NCI-H146 treated with DMSO at 0.1 percent for 48 hours (cell line): ENCODE results near the gene LRRC7.

Experiments used
- DNase-seq: peaks from one replicate; lab custom pipeline; 2025; ENCODE audit not compliant: unreplicated experiment; lab: John Stamatoyannopoulos, UW

Gene LRRC7

DNA sequence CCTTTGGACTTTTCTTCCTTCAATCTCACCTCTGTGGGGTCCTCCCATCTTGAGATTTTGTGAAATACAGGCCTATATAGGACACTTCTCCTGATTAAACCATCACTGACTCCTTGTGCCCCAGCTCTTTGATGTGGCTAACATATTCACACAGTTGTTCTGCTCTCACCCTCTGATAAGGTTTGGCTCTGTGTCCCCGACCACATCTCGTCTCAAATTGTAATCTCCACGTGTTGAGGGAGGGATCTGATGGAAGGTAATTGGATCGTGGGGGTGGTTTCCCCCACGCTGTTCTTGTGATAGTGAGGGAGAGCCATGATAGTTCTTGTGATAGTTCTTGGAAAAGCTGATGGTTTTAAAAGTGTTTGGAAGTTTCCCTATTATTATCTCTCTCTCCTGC, 19.7 kb downstream of the LRRC7 start:
- no peak for DNase-seq

DNA sequence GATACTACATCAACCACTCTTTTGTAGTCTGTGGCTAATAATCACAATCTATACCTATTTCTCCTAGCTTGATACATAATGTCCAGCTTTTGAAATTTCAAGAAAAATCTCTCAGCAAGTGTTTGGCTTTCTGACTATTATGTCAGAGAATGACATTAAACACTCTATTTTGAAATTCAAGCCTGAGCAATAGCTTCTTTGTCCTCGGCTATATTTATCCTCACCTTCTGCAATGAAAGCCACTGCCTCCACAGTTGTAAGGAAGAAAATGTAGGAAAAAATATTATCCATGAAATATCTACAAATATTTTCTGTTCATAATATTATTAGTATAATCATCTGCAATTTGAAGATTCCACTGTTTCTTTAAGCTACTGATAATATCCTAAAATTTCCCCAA, 22.1 kb downstream of the LRRC7 start:
- no peak for DNase-seq

DNA sequence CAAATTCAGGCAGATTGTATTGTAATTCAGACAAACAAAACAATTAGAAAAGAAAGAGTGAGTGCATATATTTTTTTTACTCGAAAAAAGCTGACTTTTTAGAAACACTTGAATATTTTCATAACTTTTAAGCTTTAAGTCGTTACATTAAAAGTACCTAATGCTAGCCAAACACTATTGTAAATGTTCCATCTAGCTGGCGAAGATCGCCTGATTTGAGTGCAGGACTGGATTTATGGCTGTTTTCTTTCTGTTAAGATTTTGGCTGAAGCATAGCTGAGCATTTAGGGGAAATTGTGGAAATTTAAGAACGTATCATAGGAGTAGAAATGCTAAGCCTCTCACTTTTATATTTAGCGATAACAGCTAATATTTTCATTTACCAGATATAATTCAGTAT, 24.6 kb downstream of the LRRC7 start:
- DNase-seq, result no peak

DNA sequence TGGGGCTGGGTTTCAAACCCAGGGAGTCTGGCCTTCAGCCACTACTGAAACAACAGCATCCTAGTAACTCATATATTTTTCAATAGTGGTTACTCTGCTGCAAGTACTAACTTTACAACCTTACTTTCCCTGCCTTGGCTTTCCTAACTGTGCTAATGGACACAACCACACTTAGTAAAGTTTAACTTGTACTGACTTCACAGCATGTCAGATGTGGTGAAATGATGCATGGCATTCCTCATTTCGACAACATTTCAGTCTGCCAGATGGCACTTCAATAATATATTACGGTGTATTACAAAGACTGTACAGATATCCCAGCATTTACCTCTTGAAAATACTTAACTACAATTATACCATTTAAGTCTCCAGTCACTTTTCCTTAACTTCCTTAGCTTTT, 27.8 kb downstream of the LRRC7 start:
- DNase-seq, result no peak

DNA sequence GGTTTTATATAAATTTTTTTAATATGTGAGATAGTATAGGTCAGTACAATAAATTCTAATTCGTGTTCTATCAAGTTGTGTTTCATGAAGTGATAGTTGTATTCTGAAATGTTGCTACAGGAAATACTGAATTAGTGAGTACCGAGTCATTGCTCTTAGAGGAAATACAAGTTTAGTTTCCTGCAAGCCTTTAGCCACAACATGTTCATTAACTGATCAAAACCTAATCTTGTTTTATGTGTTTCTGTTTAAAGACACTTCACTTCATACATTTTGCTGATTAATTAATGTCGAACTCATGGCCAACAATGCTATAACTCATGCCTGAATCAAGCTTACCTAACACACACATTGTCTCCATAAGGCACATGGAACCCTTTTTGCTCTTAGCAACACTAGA, 43.6 kb downstream of the LRRC7 start:
- no peak for DNase-seq

DNA sequence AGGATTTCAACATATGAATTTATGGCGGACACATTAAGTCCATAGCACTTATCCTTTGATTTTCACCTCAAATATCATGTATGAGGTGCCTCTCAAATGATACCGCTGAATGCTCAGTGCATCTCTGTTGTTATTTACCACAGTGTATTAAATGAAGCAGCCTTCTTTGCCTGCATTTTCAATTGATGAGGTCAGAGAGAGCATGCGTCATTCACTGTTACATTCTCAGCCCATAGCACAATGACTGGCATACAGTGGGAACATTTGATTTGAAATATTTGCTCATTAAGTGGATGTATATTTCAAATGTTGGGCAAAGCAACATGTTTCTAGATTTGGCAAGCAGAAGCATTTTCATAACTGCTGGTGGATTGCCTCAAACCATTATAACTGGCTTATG, 45.7 kb downstream of the LRRC7 start:
- DNase-seq, result no peak

DNA sequence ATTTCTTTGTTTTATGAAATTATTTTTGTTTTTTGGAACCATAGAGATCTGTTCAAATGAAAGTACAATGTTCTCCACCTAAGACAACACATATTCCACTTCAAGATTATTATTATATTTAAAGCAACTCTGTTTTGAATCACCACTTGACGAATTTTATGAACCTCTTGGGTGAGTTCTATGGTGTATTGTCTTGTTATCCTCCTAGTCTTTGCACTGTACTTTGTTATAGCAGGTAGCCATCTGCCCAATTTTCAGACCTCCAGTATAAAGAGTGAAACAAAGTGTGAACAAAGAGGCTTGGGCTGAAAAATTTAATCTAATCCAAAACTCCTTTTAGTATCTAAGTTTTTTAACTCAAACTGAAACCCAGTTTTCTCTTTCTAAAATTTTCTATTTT, 71.0 kb downstream of the LRRC7 start:
- DNase-seq, result no peak

DNA sequence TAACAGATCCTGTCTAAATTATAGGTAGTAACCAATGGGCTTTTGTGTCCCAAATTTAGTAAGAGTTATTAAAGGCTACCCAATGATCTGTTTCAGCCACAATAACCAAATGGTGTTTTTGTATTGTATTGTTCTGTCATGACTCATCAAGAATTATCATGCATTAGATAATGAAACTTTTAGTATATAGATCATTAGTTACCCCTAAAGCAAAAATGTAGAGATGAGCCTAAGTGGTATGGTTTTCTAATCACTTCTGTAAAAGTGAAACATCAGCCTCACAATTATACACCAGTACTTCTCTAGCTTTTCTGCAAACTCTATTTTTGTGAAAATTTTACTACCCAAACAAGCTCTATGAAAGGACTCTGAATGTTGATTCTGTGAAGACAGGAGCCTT, 71.4 kb downstream of the LRRC7 start:
- no peak for DNase-seq

DNA sequence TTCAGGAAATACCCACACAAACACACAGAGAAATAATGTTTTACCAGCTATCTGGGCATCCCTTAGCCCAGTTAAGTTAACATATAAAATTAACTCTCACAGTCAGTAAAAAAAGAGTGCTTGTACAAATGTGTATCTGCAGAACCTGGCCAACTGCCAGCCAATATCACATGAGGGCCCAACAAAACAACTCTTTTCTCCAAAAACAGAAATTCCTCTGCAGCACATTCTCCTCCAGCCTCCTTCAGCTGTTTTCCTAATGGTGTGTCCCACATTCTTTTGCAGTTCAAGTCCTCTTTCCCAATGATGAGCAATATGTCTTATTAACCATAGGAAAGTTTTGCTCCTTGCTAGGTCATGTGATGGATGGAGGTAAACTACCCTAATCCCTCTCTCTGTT, 75.5 kb downstream of the LRRC7 start:
- no peak for DNase-seq

DNA sequence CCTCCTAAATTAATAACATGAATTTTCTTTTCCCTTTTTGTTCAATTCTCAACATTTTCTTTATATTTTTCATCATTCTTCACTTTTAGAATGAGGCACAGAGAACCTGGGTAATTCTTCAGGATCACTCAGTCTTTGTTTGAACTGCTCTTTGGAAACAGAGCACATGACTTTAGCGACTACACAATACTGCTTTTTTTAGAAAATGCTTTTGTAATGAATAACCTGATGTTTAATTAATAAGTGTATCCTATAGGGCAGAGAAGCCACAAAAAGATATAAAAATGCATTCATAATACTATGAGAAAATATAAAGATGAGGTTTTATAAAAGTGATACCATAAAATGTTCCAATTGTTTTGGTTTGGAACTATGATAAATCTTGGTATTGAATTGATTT, 77.8 kb downstream of the LRRC7 start:
- no peak for DNase-seq

DNA sequence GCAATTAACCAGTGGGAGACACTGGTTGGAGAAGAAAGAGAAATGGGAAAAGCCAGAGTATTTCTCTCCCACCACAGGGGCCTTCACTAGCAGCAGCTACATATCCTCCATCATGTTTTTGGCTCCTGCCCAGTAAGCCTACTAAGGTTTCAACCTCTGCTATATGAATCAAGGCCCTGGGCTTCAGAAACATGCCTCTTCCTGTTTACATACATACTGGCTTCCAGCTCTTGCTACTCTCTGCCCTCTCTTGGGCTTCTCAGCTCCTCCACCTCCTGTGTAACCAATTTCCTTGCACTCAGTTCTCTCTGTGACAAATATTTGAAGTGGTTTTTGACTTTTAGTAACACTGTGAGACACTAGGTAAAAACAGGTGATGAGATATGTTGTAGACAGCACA, 80.8 kb downstream of the LRRC7 start:
- DNase-seq, result no peak

DNA sequence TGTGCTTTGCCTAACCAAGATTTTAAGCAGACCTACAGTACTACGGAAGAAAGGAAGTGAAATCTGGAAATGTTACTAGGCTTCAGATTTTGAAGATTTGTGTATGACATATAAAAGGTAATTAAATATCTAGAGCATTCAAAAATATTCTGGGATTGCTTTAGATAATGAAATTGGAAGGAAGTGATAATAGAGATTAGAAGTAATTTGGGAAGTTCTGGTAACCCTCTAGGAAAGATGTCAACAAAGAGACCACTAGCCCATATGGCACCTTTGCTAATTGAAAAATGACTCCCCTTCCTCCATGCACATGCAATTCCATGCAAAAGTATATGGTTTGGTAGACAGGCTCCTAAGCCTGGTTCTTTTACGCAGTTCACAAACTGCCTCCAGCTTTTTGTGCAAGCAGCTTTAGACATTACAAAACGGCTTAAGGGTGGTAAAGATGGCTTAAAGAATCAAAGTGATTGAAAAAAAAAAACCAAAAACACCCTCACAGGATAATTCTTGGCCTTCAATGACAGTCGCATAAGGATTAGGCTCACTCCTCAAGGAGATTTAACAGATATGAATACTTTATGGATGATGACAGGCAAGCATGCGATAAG, 81.8 kb downstream of the LRRC7 start:
- DNase-seq, result no peak

DNA sequence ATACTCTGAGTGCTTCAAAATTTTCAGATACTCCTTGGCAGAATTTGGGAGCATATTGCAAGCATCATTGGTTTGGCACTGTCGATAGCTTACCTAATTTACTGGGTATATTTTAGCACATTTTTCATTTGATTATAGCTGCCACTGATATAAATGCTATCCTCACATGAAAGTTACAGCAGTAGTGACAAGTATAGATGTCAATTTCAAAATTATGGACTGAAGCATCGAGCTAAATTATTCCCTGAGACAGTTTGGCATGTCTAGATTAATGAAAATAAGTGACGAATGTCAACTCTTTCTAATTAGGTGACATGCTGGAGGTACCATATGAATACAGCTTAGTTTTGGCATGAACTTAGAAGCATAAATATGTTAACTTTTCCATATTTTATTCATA, 83.1 kb downstream of the LRRC7 start:
- no peak for DNase-seq

DNA sequence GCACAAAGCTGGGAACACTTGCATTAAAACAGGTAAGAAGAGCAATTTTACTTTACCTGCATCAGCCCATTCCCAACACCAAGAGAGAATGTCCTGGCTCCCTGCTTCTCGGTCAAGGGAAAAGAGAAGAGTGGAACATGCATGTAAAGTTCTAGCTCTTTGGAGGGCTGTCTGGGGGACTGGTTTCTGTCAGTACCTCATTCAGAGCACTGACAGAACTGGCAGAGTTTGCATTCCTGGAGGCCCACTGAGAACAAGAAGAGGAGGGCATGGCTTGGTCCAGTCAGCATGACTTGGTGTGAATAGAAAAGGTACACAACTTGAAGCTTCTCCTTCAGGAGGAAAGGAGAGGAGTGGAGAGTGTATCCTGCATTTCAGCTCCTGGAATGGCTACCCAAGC, 83.9 kb downstream of the LRRC7 start:
- DNase-seq, result no peak

DNA sequence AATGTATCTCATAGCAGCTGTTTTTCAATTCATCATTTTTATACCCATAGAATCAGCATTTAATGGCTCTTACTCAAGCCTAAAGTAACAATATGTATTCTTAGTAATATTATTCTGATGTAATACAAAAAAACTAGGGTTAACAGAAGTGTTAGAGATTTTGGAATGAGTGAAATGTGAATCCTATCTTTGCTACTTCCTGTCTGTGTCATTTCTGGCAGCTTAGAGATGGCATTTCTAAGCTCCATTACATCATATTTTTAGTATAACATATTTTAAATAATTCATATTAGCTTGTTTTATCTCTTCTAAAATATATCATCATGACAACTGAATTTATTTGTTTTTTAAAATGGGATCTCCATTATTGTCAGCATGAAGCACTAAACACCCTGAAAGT, 90.2 kb downstream of the LRRC7 start:
- no peak for DNase-seq

DNA sequence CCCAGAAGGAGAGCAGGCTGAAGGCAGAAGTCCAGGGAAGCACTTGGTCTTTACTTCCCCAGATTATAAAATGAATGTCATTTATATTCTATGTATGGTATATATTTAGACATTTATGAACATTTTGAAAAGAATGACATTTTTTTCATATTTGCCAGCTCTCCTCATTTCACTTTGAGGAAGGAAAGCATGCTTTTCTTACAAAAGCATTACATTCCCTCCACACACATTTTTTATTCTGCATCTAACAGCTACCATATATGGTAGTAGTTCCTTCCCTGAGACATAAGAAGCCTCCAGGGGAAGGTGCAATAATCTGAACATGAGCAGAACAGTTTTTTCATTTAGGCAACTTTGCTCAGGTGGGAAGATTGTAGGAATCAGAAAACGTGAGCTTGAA, 94.0 kb downstream of the LRRC7 start:
- DNase-seq, result no peak

DNA sequence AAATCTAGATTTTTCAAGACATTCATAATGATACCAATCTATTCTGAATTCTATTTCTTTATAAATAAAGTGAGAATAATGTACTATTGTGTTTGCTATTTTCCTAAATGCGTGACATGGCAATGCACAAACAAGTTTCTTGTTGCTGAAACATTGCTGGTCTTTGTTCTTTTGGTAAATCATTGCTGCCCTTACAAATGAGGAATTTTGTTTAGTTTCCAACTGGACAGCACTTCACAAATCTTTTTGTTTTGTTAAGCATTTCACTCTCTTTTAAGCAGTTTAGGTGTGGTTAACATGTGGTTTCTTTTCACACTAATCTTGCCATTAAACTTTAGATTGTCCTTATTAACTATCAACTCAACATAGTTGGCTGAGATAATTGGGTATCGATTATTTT, 94.6 kb downstream of the LRRC7 start:
- DNase-seq, result no peak

DNA sequence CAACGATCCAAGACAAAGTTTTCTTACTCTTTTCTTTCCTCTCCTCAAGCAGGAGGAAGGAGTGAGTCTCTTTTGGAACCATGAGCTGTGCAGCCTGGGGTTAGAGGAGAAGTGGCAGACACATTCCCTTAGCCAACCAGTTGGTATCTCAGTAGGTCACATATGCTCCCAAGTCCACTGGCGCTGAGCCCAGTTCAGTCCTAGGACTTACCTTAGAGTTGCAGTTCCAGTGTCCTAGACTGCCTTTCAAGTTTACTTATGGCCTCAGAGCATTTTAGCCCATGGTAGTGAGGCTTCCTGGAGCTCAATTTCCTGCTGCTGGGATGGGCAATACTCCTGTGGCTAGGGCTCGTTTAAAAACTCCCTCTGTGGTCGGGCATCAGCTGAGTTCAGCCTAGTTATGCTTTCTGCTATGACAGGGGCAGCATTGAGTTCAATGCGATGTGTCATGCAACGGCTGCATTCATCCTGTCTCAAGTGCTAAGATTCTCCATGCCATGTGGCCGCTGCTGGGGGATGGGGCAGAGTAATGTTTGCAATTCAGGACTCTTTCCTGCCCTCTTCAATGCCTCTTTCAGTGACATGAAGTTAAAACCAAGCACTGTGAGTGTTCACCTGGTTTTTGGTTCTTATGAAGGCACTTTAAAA, 103.8 kb downstream of the LRRC7 start:
- DNase-seq, result no peak

DNA sequence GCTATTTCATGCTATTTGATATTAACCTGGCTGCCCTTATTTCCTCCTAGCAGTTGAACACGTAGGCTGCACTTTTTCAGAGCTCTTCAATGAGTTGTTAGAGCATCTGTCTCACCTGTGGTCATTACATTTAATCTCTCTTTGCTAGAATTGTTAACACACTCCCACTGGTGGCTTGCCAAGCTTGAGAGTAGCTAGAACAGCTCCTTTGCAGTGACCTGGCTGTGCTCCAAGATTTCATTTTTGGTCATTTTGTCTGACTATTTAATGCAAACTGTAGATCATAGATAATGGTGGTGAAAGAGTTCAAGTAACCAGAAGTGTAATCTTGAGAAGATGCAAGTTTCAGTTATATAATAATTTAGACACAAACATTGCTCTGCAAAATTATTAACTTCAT, 105.6 kb downstream of the LRRC7 start:
- DNase-seq, result no peak

DNA sequence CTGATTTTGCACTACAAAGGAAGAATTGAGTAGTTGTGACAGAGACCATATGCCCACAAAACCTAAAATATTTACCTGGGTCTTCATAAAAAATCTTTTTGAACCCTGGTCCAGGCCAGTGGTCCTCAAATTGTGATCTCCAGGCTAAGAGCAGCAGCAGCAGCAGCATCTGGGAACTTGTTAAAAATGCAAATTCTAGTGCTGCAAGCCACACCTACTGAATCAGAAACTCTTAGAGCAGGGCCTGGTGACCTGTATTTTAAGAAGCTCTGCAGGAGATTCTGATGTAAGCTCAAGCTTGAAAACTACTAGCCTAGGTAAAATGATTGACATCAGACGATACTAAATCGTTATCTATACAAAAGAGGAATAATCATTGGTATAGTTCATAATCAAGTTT, 112.2 kb downstream of the LRRC7 start:
- DNase-seq, result no peak

DNA sequence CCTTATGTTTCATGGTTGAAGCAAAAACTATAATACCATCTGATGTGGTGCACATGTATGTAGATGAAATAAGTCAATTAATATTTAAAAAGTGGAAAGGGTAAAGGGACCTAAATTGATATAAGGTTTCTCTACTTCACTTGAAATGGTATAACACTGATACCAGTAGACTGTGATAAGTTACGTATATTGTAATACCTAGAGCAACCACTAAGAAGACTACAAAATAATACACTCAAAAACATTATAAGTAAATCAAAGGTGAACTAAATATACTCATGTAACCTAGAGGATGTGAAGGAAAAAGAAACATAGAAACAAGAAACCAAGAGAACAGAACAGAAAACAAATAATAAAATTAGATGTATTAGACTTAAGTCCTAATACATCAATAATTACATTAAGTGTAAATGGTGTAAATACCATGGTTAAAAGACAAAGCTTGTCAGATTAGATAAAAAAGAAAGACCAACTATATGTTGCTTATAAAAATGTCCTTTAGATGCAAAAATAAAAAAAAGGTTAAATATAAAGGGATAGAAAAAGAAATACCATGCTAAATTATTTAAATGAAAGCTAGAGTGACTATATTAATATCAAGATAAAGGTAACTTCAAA, 118.8 kb downstream of the LRRC7 start:
- no peak for DNase-seq

DNA sequence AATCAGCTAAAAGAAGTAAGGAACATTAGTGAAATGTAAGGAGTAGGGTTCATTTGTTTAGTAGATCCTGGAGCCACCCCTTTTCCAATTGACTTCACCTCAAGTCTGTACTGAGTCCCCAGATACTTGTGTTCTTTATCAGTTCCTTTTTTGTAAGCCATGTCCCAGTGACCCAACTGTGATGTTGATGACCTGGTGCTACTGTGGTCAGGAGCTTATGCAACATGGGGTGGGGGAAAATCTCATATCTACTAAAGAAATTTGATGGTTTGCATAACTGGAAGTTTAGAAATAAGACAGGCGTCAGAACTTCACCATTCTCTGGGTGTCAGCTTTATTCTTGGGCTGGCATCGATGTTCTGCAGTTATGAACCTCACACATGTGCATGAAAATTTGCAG, 120.5 kb downstream of the LRRC7 start:
- DNase-seq, result no peak

DNA sequence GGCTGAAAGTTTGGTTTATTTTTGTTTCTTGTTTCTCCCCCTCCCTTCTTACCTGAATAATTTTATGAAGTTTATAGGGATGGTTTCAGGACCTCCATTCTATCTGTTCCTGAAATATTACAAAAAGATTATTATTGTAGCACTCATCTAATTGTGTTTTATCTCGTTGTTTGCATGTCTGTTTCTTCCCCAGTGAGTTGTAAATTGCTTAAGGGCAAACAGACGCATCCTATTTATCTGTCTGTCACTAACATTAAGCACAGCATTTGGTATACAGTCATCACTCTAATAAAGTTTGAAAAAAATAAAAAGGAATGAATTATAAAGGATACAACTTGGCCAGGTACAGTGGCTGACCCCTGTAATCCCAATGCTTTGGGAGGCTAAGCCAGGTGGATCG, 123.5 kb downstream of the LRRC7 start:
- DNase-seq, result no peak
